HCT116 (cell line): Measurements from ENCODE around the gene CCR7. TPM values are rescaled to one million over a fixed set of nuclear protein-coding genes. Genes with fewer than 3 reads are reported as not detected.

Experiments
- ATAC-seq: fragments of 200-7000 bp; cut with Tn5 transposase; 2 replicates; pipeline ENCODE4 v1.9.1; 2020; ENCODE audit warnings: mild to moderate bottlenecking, moderate library complexity
- BruUV-seq: library from RNA; stranded (reverse); fragments of 400-500 nt; replicated peaks from 2 replicates; lab custom pipeline; 2021; lab: Mats Ljungman, UMichigan
- CTCF ChIA-PET: fragments of 300-600 bp; sonication (Branson Sonifier 250); formaldehyde crosslinking; loops from one replicate; lab custom pipeline; 2021; ENCODE audit warnings: antibody characterized with exemption; lab: Charles Lee
- POLR2A ChIA-PET: fragments of 300-600, 350-600 bp; sonication (Branson Sonifier 250); formaldehyde crosslinking; loops from one replicate; lab custom pipeline; 2021; ENCODE audit warnings: antibody characterized with exemption; lab: Charles Lee
- RAD21 ChIA-PET, 2 experiments: fragments of 300-600 bp; sonication (Branson Sonifier 250); formaldehyde crosslinking; loops; one replicate each; lab custom pipeline; 2023; ENCODE audit warnings: low total read pairs in 2 of 2; ENCODE audit not compliant: uncharacterized antibody in 2 of 2, unreplicated experiment in 2 of 2, low non-redundant PET in 1 of 2; lab: Charles Lee
- DNase-seq: peaks from one replicate; pipeline ENCODE4 v3.0.0-alpha.2; 2010; ENCODE audit warnings: low read depth, low spot score
- H2AFZ ChIP-seq: fragments of 200-600 bp; shearing (Covaris generic), sonication (generic); 2 replicates; pipeline ENCODE4 v1.6.1; 2017; ENCODE audit warnings: low read depth, mixed run types, mixed read lengths, antibody characterized with exemption, low read length; ENCODE audit not compliant: poor library complexity, severe bottlenecking
- H3K27ac ChIP-seq: 2 replicates; pipeline ENCODE4 v1.5.1; 2012; ENCODE audit warnings: low read depth, low read length
- H3K27me3 ChIP-seq: fragments of 200-600 bp; sonication (generic); 2 replicates; pipeline ENCODE4 v1.6.1; 2016; ENCODE audit warnings: mixed run types, low read length, mixed read lengths; ENCODE audit not compliant: insufficient read depth
- H3K36me3 ChIP-seq, 2 experiments: fragments of 200-500 bp in 1 of 2; fragments of 200-600 bp in 1 of 2; sonication (Bioruptor generic) in 1 of 2; sonication (generic) in 1 of 2; 2 replicates each; pipeline versions ENCODE4 v1.5.1 to v1.6.1; 2014 to 2016; ENCODE audit warnings: low read length in 2 of 2, inconsistent platforms in 1 of 2, mixed read lengths in 1 of 2, mixed run types in 1 of 2; ENCODE audit not compliant: insufficient read depth in 2 of 2, control insufficient read depth in 1 of 2
- H3K4me1 ChIP-seq, 2 experiments: fragments of 200-600 bp in 1 of 2; sonication (generic) in 1 of 2; 2 replicates each; pipeline versions ENCODE4 v1.5.1 to v1.6.1; 2012 to 2017; ENCODE audit warnings: low read length in 2 of 2, inconsistent platforms in 1 of 2, mild to moderate bottlenecking in 1 of 2, mixed read lengths in 1 of 2, mixed run types in 1 of 2, moderate library complexity in 1 of 2; ENCODE audit not compliant: insufficient read depth in 2 of 2, control insufficient read depth in 1 of 2
- H3K4me2 ChIP-seq: fragments of 200-600 bp; sonication (generic); 2 replicates; pipeline ENCODE4 v1.6.1; 2017; ENCODE audit warnings: mixed run types, low read length, mixed read lengths
- H3K4me3 ChIP-seq, 2 experiments: fragments of 200-600 bp in 1 of 2; sonication (generic) in 1 of 2; replicated peaks in 1 of 2; 2 replicates each; pipeline ENCODE4 v1.5.1; 2011 to 2016; ENCODE audit warnings: low read length in 2 of 2, control low read depth in 1 of 2, low read depth in 1 of 2, mild to moderate bottlenecking in 1 of 2, mixed read lengths in 1 of 2, mixed run types in 1 of 2
- H3K79me2 ChIP-seq: fragments of 200-600 bp; sonication (generic); 2 replicates; pipeline ENCODE4 v1.6.1; 2017; ENCODE audit warnings: mild to moderate bottlenecking, mixed run types, low read length, moderate library complexity, mixed read lengths; ENCODE audit not compliant: insufficient read depth
- H3K9ac ChIP-seq: fragments of 200-600 bp; sonication (generic); 2 replicates; pipeline ENCODE4 v1.6.1; 2016; ENCODE audit warnings: low read length, mixed read lengths
- H3K9me2 ChIP-seq: fragments of 200-600 bp; sonication (generic), shearing (Covaris generic); 2 replicates; pipeline ENCODE4 v1.6.1; 2017; ENCODE audit warnings: mixed run types, mild to moderate bottlenecking, moderate library complexity; ENCODE audit not compliant: insufficient read depth
- H3K9me3 ChIP-seq, 2 experiments: fragments of 200-500 bp in 1 of 2; fragments of 200-600 bp in 1 of 2; sonication (Bioruptor generic) in 1 of 2; sonication (generic) in 1 of 2; 2 replicates each; pipeline ENCODE4 v1.6.1; 2014 to 2017; ENCODE audit warnings: low read length in 2 of 2, mixed read lengths in 2 of 2, inconsistent platforms in 1 of 2, low read depth in 1 of 2, mild to moderate bottlenecking in 1 of 2, mixed run types in 1 of 2, moderate library complexity in 1 of 2; ENCODE audit not compliant: control insufficient read depth in 1 of 2, insufficient read depth in 1 of 2
- H4K20me1 ChIP-seq: fragments of 200-600 bp; sonication (generic), shearing (Covaris generic); 2 replicates; pipeline ENCODE4 v1.6.1; 2017; ENCODE audit warnings: mixed run types, mild to moderate bottlenecking, moderate library complexity; ENCODE audit not compliant: insufficient read depth
- CBX3 ChIP-seq: IDR thresholded peaks from 2 replicates; pipeline ENCODE4 v1.6.1; 2012; ENCODE audit warnings: low read depth
- CEBPB ChIP-seq: IDR thresholded peaks from 2 replicates; pipeline ENCODE4 v1.6.1; 2012; ENCODE audit warnings: low read depth
- ELF1 ChIP-seq: IDR thresholded peaks from 2 replicates; pipeline ENCODE4 v1.6.1; 2012; ENCODE audit warnings: low read depth, borderline replicate concordance
- EZH2phosphoT487 ChIP-seq: fragments of 200-600 bp; IDR thresholded peaks from 2 replicates; pipeline ENCODE4 v1.6.1; 2018; ENCODE audit warnings: antibody characterized with exemption, borderline replicate concordance
- POLR2A ChIP-seq: IDR thresholded peaks from 2 replicates; pipeline ENCODE4 v1.7.0; 2011; ENCODE audit warnings: borderline replicate concordance; ENCODE audit not compliant: insufficient read depth, insufficient read length; ENCODE audit errors: extremely low read depth
- SP1 ChIP-seq: IDR thresholded peaks from 2 replicates; pipeline ENCODE4 v1.6.1; 2012; ENCODE audit warnings: low read depth
- TCF7L2 ChIP-seq: IDR thresholded peaks from 2 replicates; pipeline ENCODE4 v1.7.0; 2011; ENCODE audit warnings: borderline replicate concordance, inconsistent platforms; ENCODE audit not compliant: insufficient read depth, insufficient read length; ENCODE audit errors: extremely low read depth
- intact Hi-C: fragments of 100-400 bp; cut with micrococcal nuclease; formaldehyde crosslinking; loops from 2 replicates; pipeline ENCODE4 v1.10.0; 2022
- total RNA-seq: library from RNA; stranded (reverse); gene quantifications from one replicate; pipeline ENCODE4 v1.2.1, GENCODE V29; 2021; ENCODE audit not compliant: unreplicated experiment
- TF ChIP-seq, protein P1 (sequence below), 3 experiments: fragments of 200-600 bp in 1 of 3; sonication (generic) in 1 of 3; IDR thresholded peaks in 2 of 3; conservative IDR thresholded peaks in 1 of 3; 2 replicates each; pipeline ENCODE4 v1.5.1; 2012 to 2017; ENCODE audit warnings: low read depth in 2 of 3, low read length in 2 of 3, antibody characterized with exemption in 1 of 3, borderline replicate concordance in 1 of 3, control low read depth in 1 of 3, mild to moderate bottlenecking in 1 of 3, mixed read lengths in 1 of 3, mixed run types in 1 of 3, moderate library complexity in 1 of 3; ENCODE audit not compliant: insufficient read depth in 1 of 3

The CCR7 gene
- total RNA-seq, 1 experiment from 2014 or later = 0.69 TPM

DNA sequence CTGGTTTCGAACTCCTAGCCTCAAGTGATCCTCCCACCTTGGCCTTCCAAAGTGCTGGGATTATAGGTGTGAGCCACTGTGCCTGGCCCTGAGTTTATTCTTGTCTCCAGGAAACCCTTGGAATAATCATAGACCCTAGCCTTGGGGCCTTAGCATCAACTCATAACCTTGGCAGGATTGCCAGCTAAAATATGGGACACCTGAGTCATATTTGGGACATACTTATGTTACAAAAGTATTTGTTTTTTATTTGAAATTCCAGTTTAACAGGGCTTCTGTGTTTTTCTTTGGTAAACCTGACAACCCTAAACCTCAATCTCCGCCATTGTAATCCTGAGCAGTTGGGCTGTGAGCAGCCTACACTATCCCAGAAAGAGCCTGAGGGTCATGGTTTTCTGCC, 35.3 kb downstream of the CCR7 start:
- no peak for TF ChIP-seq EZH2phosphoT487
- no peak for TF ChIP-seq SP1
- TF ChIP-seq CEBPB = no peak
- no peak for TF ChIP-seq CBX3
- TF ChIP-seq TCF7L2 = no peak
- TF ChIP-seq, all 23 proteins: peak for 0
- no peak overlapping the region for H3K27ac ChIP-seq
- no TSS peak for BruUV-seq
- no peak overlapping the region for H3K9ac ChIP-seq
- H3K36me3 ChIP-seq = no peaks in the 10 kb centered on the region
- H3K9me2 ChIP-seq = no peaks in the 10 kb centered on the region
- H3K9me3 ChIP-seq = peaks cover 0 to 4% of the 10 kb centered on the region in 2 experiments; a peak in 1 of 4 replicates
- POLR2A ChIA-PET = interaction anchor here (1.0 kb wide), 1 partner anchor 28 kb away, joined by 5 read pairs; the partner anchor contains the start of gene TNS4
- no peaks in the 10 kb centered on the region for H3K27me3 ChIP-seq
- intact Hi-C loops = loop anchor here (5.0 kb wide), 1 partner anchor 228 kb away; no protein-coding TSS in a partner anchor
- RAD21 ChIA-PET = interaction anchor here in 1 of 2 experiments (0.9 kb wide), 1 partner anchor 88 kb away, joined by 4 read pairs; no protein-coding TSS in a partner anchor
- no peaks in the 10 kb centered on the region for H4K20me1 ChIP-seq
- H3K79me2 ChIP-seq = no peaks in the 10 kb centered on the region
- no peak overlapping the region for H3K4me3 ChIP-seq
- H2AFZ ChIP-seq = no peak overlapping the region
- CTCF ChIA-PET = no interaction called here
- ATAC-seq (no peak), DNase-seq (no peak)
- H3K4me2 ChIP-seq = no peak overlapping the region
- peaks cover 10 to 42% of the 10 kb centered on the region in 2 experiments; a peak in 3 of 4 replicates for H3K4me1 ChIP-seq

DNA sequence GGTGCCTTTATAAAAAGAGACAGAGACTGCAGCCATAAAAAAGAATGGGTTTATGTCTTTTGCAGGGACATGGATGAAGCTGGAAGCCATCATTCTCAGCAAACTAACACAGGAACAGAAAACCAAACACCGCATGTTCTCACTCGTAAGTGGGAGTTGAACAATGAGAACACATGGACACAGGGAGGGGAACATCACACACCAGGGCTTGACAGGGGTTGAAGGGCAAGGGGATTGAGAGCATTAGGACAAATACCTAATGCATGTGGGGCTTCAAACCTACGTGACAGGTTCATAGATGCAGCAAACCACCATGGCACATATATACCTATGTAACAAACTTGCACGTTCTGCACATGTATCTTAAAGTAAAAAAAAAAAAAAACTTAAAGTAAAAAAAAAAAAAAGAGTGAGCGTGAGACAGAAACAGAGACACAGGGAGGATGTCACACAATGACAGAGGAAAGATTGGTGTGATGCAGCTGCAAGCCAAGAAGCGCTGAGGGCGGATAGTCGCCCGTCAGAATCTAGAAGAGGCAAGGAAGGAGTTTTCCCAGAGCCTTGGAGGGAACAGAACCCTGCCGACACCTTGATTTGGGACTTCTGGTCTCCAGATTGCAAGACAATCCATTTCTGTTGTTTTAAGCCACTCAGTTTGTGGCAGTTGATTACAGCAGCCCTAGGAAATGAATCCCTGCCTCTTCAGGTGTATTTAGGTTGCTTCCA, 36.4 kb downstream of the CCR7 start:
- no peak overlapping the region for H3K9ac ChIP-seq
- ChIA-PET RAD21 (no interaction called here), CTCF (no interaction called here), POLR2A (interaction anchor here (1.3 kb wide), 1 partner anchor 11 kb away, joined by 6 read pairs; no protein-coding TSS in a partner anchor)
- H3K4me1 ChIP-seq = peaks cover 10 to 35% of the 10 kb centered on the region in 2 experiments; a peak in 3 of 4 replicates
- H3K36me3 ChIP-seq = no peaks in the 10 kb centered on the region
- BruUV-seq = no TSS peak
- no peak overlapping the region for H3K4me3 ChIP-seq
- intact Hi-C loops = no loop called here
- no peaks in the 10 kb centered on the region for H4K20me1 ChIP-seq
- no peak overlapping the region for H3K4me2 ChIP-seq
- TF ChIP-seq POLR2A (no peak), SP1 (no peak), CBX3 (no peak), ELF1 (no peak)
- TF ChIP-seq, protein P1, sequence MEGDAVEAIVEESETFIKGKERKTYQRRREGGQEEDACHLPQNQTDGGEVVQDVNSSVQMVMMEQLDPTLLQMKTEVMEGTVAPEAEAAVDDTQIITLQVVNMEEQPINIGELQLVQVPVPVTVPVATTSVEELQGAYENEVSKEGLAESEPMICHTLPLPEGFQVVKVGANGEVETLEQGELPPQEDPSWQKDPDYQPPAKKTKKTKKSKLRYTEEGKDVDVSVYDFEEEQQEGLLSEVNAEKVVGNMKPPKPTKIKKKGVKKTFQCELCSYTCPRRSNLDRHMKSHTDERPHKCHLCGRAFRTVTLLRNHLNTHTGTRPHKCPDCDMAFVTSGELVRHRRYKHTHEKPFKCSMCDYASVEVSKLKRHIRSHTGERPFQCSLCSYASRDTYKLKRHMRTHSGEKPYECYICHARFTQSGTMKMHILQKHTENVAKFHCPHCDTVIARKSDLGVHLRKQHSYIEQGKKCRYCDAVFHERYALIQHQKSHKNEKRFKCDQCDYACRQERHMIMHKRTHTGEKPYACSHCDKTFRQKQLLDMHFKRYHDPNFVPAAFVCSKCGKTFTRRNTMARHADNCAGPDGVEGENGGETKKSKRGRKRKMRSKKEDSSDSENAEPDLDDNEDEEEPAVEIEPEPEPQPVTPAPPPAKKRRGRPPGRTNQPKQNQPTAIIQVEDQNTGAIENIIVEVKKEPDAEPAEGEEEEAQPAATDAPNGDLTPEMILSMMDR (IDR thresholded peaks at IDR 0.05 in 2 of 3, conservative IDR thresholded peaks at IDR 0.05 in 1 of 3; ENCODE audit: borderline replicate concordance in 1 of 3, insufficient read depth in 1 of 3, low read depth in 2 of 3, low read length in 2 of 3) = no peak
- H2AFZ ChIP-seq = no peak overlapping the region
- no peaks in the 10 kb centered on the region for H3K79me2 ChIP-seq
- no peak overlapping the region for H3K27ac ChIP-seq
- DNase-seq (no peak), ATAC-seq (no peak)
- no peaks in the 10 kb centered on the region for H3K9me2 ChIP-seq
- H3K9me3 ChIP-seq = peaks cover 0 to 4% of the 10 kb centered on the region in 2 experiments; a peak in 1 of 4 replicates
- no peaks in the 10 kb centered on the region for H3K27me3 ChIP-seq
